Fibroblast of lung (primary cell): ENCODE data around the gene KRT2. TPM values are rescaled to one million over a fixed set of nuclear protein-coding genes. Genes with fewer than 3 reads are reported as not detected.

Source experiments
- DNase-seq, 2 donors: peaks; one replicate each; pipeline versions ENCODE4 v3.0.0 to v3.0.0-alpha.2; 2010; ENCODE audit warnings: low read depth in 2 of 2
- H2AFZ ChIP-seq: 2 replicates; pipeline ENCODE4 v1.5.1; 2012; ENCODE audit warnings: low read length, control low read depth, inconsistent platforms
- H3K27ac ChIP-seq: 2 replicates; pipeline ENCODE4 v1.5.1; 2011; ENCODE audit warnings: low read length, control low read depth; ENCODE audit not compliant: insufficient read depth
- H3K27me3 ChIP-seq: 2 replicates; pipeline ENCODE4 v1.5.1; 2011; ENCODE audit warnings: mild to moderate bottlenecking, low read length; ENCODE audit not compliant: control insufficient read depth, insufficient read depth
- H3K36me3 ChIP-seq: 2 replicates; pipeline ENCODE4 v1.5.1; 2011; ENCODE audit warnings: low read length; ENCODE audit not compliant: control insufficient read depth, insufficient read depth
- H3K4me1 ChIP-seq: 2 replicates; pipeline ENCODE4 v1.5.1; 2011; ENCODE audit warnings: low read length; ENCODE audit not compliant: control insufficient read depth, insufficient read depth; ENCODE audit errors: extremely low read depth
- H3K4me2 ChIP-seq: 2 replicates; pipeline ENCODE4 v1.5.1; 2011; ENCODE audit warnings: low read length, control low read depth; ENCODE audit not compliant: insufficient read depth; ENCODE audit errors: extremely low read depth
- H3K4me3 ChIP-seq, 4 experiments: fragments of 200-600 bp in 1 of 4; sonication (generic) in 1 of 4; replicated peaks in 1 of 4; 2 replicates each; pipeline ENCODE4 v1.5.1; 2011 to 2016; ENCODE audit warnings: low read length in 4 of 4, low read depth in 3 of 4, mild to moderate bottlenecking in 3 of 4, control low read depth in 2 of 4, inconsistent platforms in 1 of 4, mixed read lengths in 1 of 4; ENCODE audit not compliant: insufficient read depth in 1 of 4; ENCODE audit errors: control extremely low read depth in 1 of 4
- H3K79me2 ChIP-seq: 2 replicates; pipeline ENCODE4 v1.5.1; 2012; ENCODE audit warnings: mild to moderate bottlenecking, low read length, inconsistent platforms; ENCODE audit not compliant: control insufficient read depth, insufficient read depth
- H3K9ac ChIP-seq: 2 replicates; pipeline ENCODE4 v1.5.1; 2011; ENCODE audit warnings: mild to moderate bottlenecking, low read length, control low read depth; ENCODE audit not compliant: insufficient read depth
- H3K9me3 ChIP-seq: 2 replicates; pipeline ENCODE4 v1.5.1; 2012; ENCODE audit warnings: low read depth, low read length; ENCODE audit not compliant: control insufficient read depth, insufficient read depth
- H4K20me1 ChIP-seq: 2 replicates; pipeline ENCODE4 v1.5.1; 2011; ENCODE audit warnings: low read length; ENCODE audit not compliant: control insufficient read depth, insufficient read depth; ENCODE audit errors: extremely low read depth
- EZH2 ChIP-seq: IDR thresholded peaks from 2 replicates; pipeline ENCODE4 v1.5.1; 2012; ENCODE audit warnings: low read length, control low read depth, mild to moderate bottlenecking; ENCODE audit errors: missing control alignments
- polyA plus RNA-seq, 2 donors: library from polyadenylated mRNA; depleted of rRNA in 1 of 2; stranded (reverse) in 1 of 2; unstranded in 1 of 2; fragments of >200 nt; gene quantifications; 2 replicates each; pipeline ENCODE4 v1.2.1, GENCODE V29; 2011 to 2012; ENCODE audit warnings: missing spikeins in 1 of 2
- total RNA-seq: library from RNA; depleted of rRNA; stranded (reverse); fragments of >200 nt; gene quantifications from 2 replicates; pipeline ENCODE4 v1.2.1, GENCODE V29; 2014
- TF ChIP-seq, protein P1 (sequence below), 2 donors: IDR thresholded peaks in 1 of 2; conservative IDR thresholded peaks in 1 of 2; 1 replicate in 1 of 2; 2 replicates in 1 of 2; pipeline ENCODE4 v1.5.1; 2011 to 2012; ENCODE audit warnings: low read length in 2 of 2, control low read depth in 1 of 2, inconsistent platforms in 1 of 2, low read depth in 1 of 2, mild to moderate bottlenecking in 1 of 2

The KRT2 gene
- total and polyA plus RNA-seq, 2 donors (not counting 1 experiment from before 2014, with no cell fraction given): not detected

DNA sequence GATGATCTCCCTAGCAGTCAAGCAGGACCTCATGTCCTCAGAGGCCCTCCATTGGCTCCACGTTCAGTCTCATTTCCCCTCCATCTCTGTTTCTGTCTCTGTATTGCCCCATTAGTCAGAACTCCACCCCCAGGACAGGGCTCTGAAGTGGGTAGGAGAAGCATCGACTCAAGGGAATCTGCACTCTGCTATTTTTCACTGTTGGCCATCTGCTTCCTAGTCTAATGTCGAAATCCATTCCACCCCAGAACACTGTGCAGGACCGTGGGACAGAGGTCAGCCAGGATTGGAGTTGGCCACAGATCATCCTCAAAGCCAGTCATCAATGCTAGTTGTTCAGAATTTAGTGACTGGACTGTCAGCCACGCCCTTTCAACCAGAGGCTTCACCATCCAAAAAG, 41.2 kb upstream of the KRT2 start:
- Histone ChIP-seq H3K36me3 (no peaks in the 10 kb centered on the region), H3K27ac (no peak overlapping the region), H3K4me3 (no peak overlapping the region), H4K20me1 (no peaks in the 10 kb centered on the region), H3K4me1 (no peaks in the 10 kb centered on the region), H3K9ac (no peak overlapping the region), H2AFZ (no peak overlapping the region), H3K4me2 (no peak overlapping the region), H3K9me3 (no peaks in the 10 kb centered on the region), H3K27me3 (peaks cover 26% of the 10 kb centered on the region), H3K79me2 (no peaks in the 10 kb centered on the region)
- TF ChIP-seq, protein P1, sequence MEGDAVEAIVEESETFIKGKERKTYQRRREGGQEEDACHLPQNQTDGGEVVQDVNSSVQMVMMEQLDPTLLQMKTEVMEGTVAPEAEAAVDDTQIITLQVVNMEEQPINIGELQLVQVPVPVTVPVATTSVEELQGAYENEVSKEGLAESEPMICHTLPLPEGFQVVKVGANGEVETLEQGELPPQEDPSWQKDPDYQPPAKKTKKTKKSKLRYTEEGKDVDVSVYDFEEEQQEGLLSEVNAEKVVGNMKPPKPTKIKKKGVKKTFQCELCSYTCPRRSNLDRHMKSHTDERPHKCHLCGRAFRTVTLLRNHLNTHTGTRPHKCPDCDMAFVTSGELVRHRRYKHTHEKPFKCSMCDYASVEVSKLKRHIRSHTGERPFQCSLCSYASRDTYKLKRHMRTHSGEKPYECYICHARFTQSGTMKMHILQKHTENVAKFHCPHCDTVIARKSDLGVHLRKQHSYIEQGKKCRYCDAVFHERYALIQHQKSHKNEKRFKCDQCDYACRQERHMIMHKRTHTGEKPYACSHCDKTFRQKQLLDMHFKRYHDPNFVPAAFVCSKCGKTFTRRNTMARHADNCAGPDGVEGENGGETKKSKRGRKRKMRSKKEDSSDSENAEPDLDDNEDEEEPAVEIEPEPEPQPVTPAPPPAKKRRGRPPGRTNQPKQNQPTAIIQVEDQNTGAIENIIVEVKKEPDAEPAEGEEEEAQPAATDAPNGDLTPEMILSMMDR (conservative IDR thresholded peaks at IDR 0.05 in 1 of 2, IDR thresholded peaks at IDR 0.05 in 1 of 2; ENCODE audit: low read depth in 1 of 2, low read length in 2 of 2): no peak
- TF ChIP-seq EZH2: no peak
- DNase-seq: no peak

DNA sequence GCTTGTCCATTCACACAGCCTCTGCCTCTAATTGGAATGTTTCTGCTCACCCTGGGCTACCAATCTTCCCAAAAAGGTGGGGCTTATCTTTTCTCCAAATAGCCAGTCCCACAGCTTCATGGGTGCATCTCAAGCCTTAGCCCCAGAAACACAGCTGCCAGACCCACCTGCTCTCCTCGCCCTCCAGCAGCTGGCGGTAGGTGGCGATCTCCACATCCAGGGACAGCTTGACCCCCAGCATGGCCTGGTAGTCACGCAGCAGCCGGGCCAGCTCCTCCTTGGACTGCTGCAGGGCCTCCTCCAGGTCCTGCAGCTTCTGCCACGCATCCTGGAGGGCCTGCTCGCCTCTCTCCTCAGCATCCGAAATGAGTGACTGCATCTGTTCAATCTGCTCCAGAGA, 40.2 kb upstream of the KRT2 start:
- peaks cover 26% of the 10 kb centered on the region for H3K27me3 ChIP-seq

DNA sequence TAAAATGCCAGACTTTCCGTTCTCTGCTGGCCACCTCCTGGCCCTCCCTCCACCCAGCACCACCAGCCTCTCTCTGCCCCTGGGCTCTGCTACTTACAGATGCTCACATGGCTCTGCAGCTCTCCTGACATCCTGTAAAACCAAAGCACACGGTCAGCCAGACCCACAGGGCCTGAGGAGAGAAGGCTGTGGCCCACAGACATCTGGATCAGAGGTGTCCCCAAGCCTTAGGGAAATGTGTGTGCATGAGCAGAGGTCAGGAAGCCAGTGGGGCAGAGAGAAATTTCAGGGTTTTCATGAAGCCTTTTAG, 39.8 kb upstream of the KRT2 start:
- no peaks in the 10 kb centered on the region for H4K20me1 ChIP-seq
- H3K4me1 ChIP-seq: no peaks in the 10 kb centered on the region
- H3K4me3 ChIP-seq: no peak overlapping the region
- H2AFZ ChIP-seq: no peak overlapping the region
- H3K27me3 ChIP-seq: peaks cover 26% of the 10 kb centered on the region
- no peak for DNase-seq
- no peak overlapping the region for H3K4me2 ChIP-seq
- H3K27ac ChIP-seq: no peak overlapping the region
- no peaks in the 10 kb centered on the region for H3K36me3 ChIP-seq
- no peaks in the 10 kb centered on the region for H3K79me2 ChIP-seq
- H3K9ac ChIP-seq: no peak overlapping the region
- TF ChIP-seq EZH2: no peak
- TF ChIP-seq, protein P1 (conservative IDR thresholded peaks at IDR 0.05 in 1 of 2, IDR thresholded peaks at IDR 0.05 in 1 of 2; ENCODE audit: low read depth in 1 of 2, low read length in 2 of 2): no peak
- H3K9me3 ChIP-seq: no peaks in the 10 kb centered on the region

More for the DNA sequence above, 40.2 kb upstream of the KRT2 start:
- no peaks in the 10 kb centered on the region for H3K9me3 ChIP-seq
- H3K27ac ChIP-seq: no peak overlapping the region
- H3K79me2 ChIP-seq: no peaks in the 10 kb centered on the region
- no peak overlapping the region for H2AFZ ChIP-seq
- no peaks in the 10 kb centered on the region for H3K36me3 ChIP-seq
- TF ChIP-seq, protein P1 (conservative IDR thresholded peaks at IDR 0.05 in 1 of 2, IDR thresholded peaks at IDR 0.05 in 1 of 2; ENCODE audit: low read depth in 1 of 2, low read length in 2 of 2): no peak
- no peak for TF ChIP-seq EZH2
- H3K9ac ChIP-seq: no peak overlapping the region
- no peak overlapping the region for H3K4me3 ChIP-seq
- no peak for DNase-seq
- no peaks in the 10 kb centered on the region for H4K20me1 ChIP-seq
- no peaks in the 10 kb centered on the region for H3K4me1 ChIP-seq
- H3K4me2 ChIP-seq: no peak overlapping the region
